LoVo (cell line): ENCODE results near the gene TRIM65.

ENCODE experiments used
- DNase-seq: peaks from one replicate; pipeline ENCODE4 v3.0.0-alpha.2; 2016; ENCODE audit warnings: low spot score

TRIM65 gene

GRCh38 chr17:75917141-75917916, 20.6 kb upstream of the TRIM65 start:
- DNase-seq: no peak

DNA sequence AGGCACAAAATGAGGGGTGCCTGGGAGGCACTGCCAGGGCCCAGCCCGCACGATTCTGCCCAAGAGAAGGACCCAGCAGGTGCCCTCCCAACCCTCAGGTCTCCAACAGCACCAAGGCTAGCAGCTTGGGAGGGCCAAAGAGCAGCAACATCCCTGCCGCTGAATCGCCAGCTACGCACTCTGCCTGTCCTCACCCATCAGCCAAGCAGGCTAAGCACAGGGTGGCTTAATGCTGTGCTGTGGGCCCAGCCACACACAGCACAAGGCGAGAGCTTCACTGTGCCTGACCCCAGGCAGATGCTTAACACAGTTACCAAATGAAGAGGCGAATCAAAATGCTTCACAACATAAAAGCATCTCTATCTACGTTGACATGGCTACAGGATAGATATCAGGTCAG, 18.5 kb upstream of the TRIM65 start:
- no peak for DNase-seq

DNA sequence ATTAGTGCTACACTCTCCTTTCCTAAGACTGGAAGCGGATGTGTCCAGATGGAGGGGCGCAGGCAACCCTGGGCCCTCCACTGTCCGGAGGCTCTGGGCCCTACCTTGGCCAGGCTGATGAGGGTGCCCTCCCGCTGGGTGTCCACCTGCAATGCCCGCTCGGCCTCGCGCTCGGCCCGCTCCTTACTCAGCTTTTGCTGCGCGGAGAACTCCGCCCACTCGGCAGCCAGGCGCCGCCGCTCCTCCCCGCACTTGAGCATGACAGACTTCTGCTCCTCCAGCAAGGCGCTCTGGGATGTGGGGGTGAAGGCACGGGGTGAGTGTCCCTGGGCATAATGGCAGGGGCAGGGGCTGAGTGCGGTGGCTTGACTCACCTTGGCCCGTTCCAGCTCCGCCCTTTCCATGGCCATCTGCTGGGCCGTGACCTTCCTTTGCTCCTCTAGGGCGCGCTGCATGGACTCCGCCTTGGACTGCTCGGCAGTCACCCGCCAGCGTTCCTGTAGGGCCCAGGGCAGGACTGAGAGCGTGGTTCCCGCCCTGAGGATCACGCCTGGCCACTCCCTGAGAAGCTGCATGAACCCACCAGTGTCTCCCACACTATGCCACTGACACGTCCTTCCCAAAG, 18.0 kb upstream of the TRIM65 start:
- no peak for DNase-seq

DNA sequence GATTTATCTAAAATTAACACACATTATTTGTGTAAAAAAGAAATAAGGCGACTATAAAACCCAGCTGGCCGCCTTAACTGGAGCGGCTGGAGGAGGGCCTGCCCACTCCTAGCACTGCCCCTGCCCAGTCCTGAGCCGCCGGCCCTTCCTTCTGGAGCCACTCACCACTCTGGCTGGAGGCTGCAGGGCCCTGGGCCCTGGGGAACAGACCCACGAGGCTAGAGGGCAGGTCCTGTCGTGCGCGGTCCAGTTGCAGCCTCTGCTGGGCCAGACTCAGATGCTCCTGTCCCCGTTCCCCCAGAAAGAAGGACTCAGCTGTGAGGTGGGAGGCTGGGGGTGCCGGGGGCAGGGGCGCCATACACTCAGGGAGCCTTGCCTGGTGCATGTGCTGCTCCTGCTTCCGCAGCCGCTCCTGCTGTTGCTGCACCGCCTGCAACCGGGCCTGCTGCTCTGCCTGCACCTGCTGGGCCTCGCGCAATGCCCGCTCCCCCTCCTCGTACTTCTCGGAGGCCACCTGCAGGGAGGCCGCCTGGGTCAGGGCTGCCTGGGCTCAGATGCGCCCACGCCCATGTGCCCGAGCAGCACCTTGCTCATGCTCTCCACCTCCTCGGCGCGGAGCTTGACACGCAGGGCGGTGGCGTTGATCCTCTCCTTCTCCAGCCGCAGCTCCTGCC, 16.9 kb upstream of the TRIM65 start:
- DNase-seq: no peak

DNA sequence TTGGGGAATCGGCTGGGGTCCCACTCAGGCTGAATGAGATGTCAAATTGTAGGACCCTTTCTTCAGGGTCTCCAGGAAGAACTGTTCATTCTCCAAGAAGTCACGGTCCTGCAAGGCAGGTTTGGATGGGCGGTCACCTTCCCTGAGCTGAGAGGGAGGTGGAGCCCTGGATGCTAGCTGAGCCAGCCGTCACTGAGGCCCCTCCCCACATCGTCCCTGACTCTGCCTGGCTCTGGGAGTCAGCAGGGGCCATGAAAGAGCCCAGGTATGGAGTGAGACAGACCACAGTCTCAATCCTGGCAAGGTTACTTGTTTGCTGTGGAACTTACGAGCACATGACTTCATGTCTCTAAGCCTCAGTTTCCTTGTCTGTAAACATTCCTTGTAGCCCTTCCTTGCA, 13.9 kb upstream of the TRIM65 start:
- DNase-seq: no peak

GRCh38 chr17:75909812-75910274, 13.1 kb upstream of the TRIM65 start:
- no peak for DNase-seq

- DNase-seq: no peak
Measured at GRCh38 chr17:75909051-75909811, 12.5 kb upstream of the TRIM65 start.

- DNase-seq: peak; percentile 75
Measured at GRCh38 chr17:75908201-75908600, 11.4 kb upstream of the TRIM65 start.

GRCh38 chr17:75906143-75906884, 9.6 kb upstream of the TRIM65 start:
- DNase-seq: no peak

- DNase-seq: peak; percentile 97
Measured at GRCh38 chr17:75904749-75905521, 8.2 kb upstream of the TRIM65 start, which contains the start of gene MRPL38. MRPL38 (minus strand) TSS chr17:75904884; CDS start chr17:75904875, 9 bp downstream.

- DNase-seq: no peak
Measured at GRCh38 chr17:75902406-75902805, 5.7 kb upstream of the TRIM65 start.

DNA sequence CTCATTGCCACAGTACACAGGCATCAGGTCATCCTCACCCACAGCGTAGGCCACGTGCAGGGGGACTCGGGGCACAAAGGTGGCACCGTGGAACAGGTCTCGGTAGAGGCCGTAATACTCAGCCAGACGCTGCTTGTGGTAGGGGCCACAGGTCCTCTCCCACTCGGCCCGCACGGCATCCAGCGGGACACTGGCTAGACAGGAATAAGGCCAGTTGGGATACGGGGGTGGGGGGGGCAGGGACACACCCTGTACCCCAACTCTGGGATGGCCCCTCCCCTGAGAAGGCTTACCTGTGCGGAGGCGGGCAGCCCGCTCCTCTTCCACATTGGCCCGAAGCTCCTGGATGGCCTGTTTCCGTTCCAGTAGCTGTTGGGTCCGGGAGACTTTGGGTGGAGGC, 5.0 kb upstream of the TRIM65 start:
- DNase-seq: no peak

DNA sequence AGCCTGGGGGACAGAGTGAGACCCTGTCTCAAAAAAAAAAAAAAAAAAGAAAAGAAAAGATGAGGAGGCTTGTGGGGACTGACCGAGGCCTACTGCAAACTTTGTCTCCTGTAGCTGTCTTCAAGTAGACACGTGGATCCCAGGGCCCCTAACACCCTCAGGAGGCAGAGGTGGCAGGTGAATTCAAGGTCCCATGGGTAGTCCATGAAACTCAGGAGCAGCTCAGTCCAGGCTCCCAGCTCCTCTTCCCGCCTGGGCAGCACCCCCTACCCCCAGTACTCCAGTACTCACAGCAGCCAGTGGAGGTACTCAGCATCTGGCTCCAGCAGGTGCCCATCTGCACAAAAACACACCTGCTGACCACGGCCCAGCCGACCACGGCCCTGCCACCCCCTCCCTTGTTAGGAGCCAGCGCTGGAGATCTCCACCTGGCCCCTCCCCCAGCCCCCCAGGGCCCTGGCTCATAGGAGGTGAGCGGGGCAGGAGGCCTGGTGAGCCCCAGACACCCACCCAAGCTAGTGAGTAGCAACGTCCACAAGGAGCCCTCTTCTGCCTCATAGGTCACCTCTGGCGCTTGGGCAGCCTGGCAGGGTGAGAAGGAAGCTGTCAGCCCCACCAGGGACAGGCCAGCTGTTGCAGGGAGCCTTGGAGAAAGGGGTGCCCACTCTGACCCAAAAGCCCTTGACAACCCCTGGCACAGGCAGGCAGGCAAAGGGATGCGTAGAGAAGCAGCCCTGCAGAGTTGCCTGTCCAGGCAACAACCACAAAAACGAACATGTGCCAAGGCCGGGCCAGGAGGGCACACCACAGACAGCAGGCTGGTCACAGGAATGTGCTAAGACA, 4.2 kb upstream of the TRIM65 start:
- no peak for DNase-seq

GRCh38 chr17:75899767-75900468, 3.2 kb upstream of the TRIM65 start:
- DNase-seq: no peak

DNA sequence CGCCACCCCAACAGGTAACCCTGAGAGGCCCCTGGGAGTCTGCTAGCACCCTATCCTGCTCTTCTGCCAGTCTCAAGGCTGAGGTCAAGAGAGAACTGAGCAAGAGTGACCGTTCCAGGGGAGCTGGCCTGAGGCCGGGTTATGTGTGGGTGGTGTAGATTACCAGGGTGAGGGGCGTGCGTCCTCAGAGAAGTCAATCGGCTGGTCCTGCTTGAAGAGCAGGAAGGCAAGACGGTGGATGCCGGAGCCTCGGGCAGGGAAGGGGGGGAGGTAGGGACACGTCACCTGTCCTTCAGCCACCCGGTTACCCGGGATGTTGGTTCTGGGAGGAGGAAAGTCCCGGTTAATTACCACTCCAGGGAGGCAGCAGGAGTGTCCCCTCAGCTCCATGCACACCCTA, 2.6 kb upstream of the TRIM65 start:
- no peak for DNase-seq

DNA sequence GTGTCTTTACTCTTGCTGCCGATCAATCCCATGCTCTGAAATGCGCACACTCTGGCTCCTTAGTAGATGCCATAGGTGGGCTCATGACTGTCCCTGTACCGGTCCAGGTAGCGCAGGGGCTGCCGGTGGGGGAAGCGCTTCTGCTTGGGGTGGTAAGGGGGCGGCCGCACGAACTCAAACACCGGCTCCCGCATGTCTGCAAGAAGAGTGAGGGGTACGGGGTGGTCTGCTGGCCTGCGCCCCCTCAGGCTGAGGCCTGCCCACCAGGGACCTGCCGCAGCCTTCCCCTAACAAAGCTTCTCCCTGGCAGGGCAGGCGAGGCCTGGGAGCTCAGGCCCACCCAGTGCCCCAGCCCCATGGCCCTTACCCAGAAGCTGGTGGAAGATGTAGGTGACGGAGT, 2.0 kb upstream of the TRIM65 start:
- DNase-seq: no peak

DNA sequence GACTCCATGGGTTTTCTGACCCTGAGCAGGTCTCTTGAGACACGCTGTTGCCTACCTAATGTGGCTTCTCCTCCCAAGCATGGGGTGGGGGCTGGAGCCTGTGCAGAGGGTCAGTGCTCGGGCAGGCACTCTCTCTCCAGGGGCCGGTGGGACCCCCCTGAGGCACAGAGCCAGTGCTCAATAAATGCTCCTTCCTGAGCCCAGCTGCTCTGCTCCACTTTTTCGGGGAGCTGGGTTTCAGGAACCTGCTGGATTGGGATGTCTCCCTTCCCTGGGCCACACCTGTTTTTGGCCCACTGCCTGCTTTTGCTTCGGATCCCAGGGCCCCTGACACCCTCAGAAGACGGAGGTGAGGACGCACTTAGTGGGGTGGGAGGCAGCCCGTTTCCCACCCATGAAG, 1.3 kb upstream of the TRIM65 start:
- no peak for DNase-seq

- DNase-seq: no peak
Measured at GRCh38 chr17:75897160-75898019, 639 bp upstream of the TRIM65 start.
